BLaER1 treated with 17β-estradiol and CSF1 and Interleukin-3, amounts not matched to agents 10 nM and 100 nM (cell line): ENCODE measurements around the gene CDCA3.

ENCODE experiments used
- H3K27ac ChIP-seq, 11 experiments: shearing (Covaris generic); formaldehyde crosslinking; 2 replicates each; pipeline ENCODE4 v1.8.1; 2022
- H3K27me3 ChIP-seq, 11 experiments: shearing (Covaris generic); formaldehyde crosslinking; 2 replicates each; pipeline ENCODE4 v1.8.1; 2022
- H3K36me3 ChIP-seq, 11 experiments: shearing (Covaris generic); formaldehyde crosslinking; 2 replicates each; pipeline ENCODE4 v1.8.1; 2022
- H3K4me1 ChIP-seq, 10 experiments: shearing (Covaris generic); formaldehyde crosslinking; 2 replicates each; pipeline ENCODE4 v1.8.1; 2022
- H3K4me2 ChIP-seq, 11 experiments: shearing (Covaris generic); formaldehyde crosslinking; 2 replicates each; pipeline ENCODE4 v1.8.1; 2022
- H3K4me3 ChIP-seq, 10 experiments: shearing (Covaris generic); formaldehyde crosslinking; 2 replicates each; pipeline ENCODE4 v1.8.1; 2022
- H3K9ac ChIP-seq, 11 experiments: shearing (Covaris generic); formaldehyde crosslinking; 2 replicates each; pipeline ENCODE4 v1.8.1; 2022
- H3K9me3 ChIP-seq, 11 experiments: shearing (Covaris generic); formaldehyde crosslinking; replicated peaks in 1 of 11; 2 replicates each; pipeline ENCODE4 v1.8.1; 2022
- H4K20me1 ChIP-seq, 11 experiments: shearing (Covaris generic); formaldehyde crosslinking; 2 replicates each; pipeline ENCODE4 v1.8.1; 2022
- Cebpa-rat ChIP-seq, 11 experiments: shearing (Covaris generic); IDR thresholded peaks; 2 replicates each; pipeline ENCODE4 v1.8.1; 2022

Gene CDCA3

GRCh38 chr12:6849976-6850560, 1.0 kb downstream of the CDCA3 start:
- H3K36me3 ChIP-seq = peaks cover under 1 to 66% (median 54%) of the 10 kb centered on the region in 11 experiments; a peak in 20 of 22 replicates
- H3K9ac ChIP-seq = peak overlapping the region in 10 of 11 experiments; percentile 76 to 92 (median 85); a peak in 20 of 22 replicates
- H3K4me2 ChIP-seq = peak overlapping the region; percentile 87 to 100 (median 99)
- H3K27me3 ChIP-seq = no peaks in the 10 kb centered on the region
- peak overlapping the region in 9 of 11 experiments; percentile 78 to 91 (median 89); a peak in 10 of 22 replicates for H3K27ac ChIP-seq
- H3K9me3 ChIP-seq = no peaks in the 10 kb centered on the region
- H4K20me1 ChIP-seq = peaks cover 0 to 30% (median 19%) of the 10 kb centered on the region in 11 experiments; a peak in 14 of 22 replicates
- TF ChIP-seq Cebpa-rat (IDR thresholded peaks at IDR 0.05) = no peak
- peak overlapping the region in 9 of 10 experiments; percentile 65 to 80 (median 71); a peak in 17 of 20 replicates for H3K4me3 ChIP-seq
- H3K4me1 ChIP-seq = peaks cover 35 to 54% (median 43%) of the 10 kb centered on the region in 10 experiments

DNA sequence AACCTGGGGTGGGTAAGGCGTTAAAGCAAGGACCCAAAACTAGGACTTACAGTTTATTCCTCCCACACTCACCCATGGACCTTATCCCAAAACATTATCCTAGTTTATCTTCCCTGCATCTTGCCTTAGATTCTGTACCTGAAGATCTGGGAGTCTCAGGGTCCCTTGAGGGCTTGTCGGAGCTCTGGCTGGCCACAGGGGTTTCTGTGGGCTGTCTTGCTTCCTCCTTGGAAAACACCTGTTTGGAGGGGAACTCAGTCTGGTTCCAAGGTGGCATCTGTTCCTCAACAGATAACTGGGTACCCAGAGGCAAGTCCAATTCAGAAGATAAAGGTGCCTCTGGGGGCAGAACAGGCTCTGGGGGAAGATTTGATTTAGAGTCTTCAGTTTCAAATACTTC, 1.7 kb downstream of the CDCA3 start:
- peak overlapping the region in 7 of 10 experiments; percentile 3 to 77 (median 69); a peak in 10 of 20 replicates for H3K4me3 ChIP-seq
- peak overlapping the region; percentile 87 to 100 (median 99); a peak in 18 of 22 replicates for H3K4me2 ChIP-seq
- H3K36me3 ChIP-seq = peaks cover 0 to 61% (median 49%) of the 10 kb centered on the region in 11 experiments; a peak in 18 of 22 replicates
- no peak overlapping the region for H3K27ac ChIP-seq
- H3K4me1 ChIP-seq = peaks cover 35 to 52% (median 41%) of the 10 kb centered on the region in 10 experiments
- H4K20me1 ChIP-seq = peaks cover 0 to 24% (median 12%) of the 10 kb centered on the region in 11 experiments; a peak in 13 of 22 replicates
- H3K9ac ChIP-seq = peak overlapping the region in 9 of 11 experiments; percentile 80 to 92 (median 85); a peak in 15 of 22 replicates
- H3K9me3 ChIP-seq = no peaks in the 10 kb centered on the region
- TF ChIP-seq Cebpa-rat (IDR thresholded peaks at IDR 0.05) = no peak
- no peaks in the 10 kb centered on the region for H3K27me3 ChIP-seq

- no peak for TF ChIP-seq Cebpa-rat (IDR thresholded peaks at IDR 0.05)
- H3K36me3 ChIP-seq = peaks cover 0 to 53% (median 44%) of the 10 kb centered on the region in 11 experiments; a peak in 18 of 22 replicates
Observed at GRCh38 chr12:6847676-6848075, 3.4 kb downstream of the CDCA3 start.

GRCh38 chr12:6846316-6846869, 4.7 kb downstream of the CDCA3 start:
- Histone ChIP-seq H4K20me1 (peaks cover 0 to 17% (median 0%) of the 10 kb centered on the region in 11 experiments; a peak in 6 of 22 replicates), H3K4me2 (peak overlapping the region in 5 of 11 experiments; percentile 12 to 53 (median 39); a peak in 8 of 22 replicates), H3K9me3 (no peaks in the 10 kb centered on the region), H3K36me3 (peaks cover 0 to 53% (median 44%) of the 10 kb centered on the region in 11 experiments; a peak in 18 of 22 replicates), H3K27me3 (no peaks in the 10 kb centered on the region), H3K4me1 (peaks cover 21 to 37% (median 27%) of the 10 kb centered on the region in 10 experiments), H3K9ac (peak overlapping the region in 6 of 11 experiments; percentile 4 to 46 (median 30); a peak in 5 of 22 replicates), H3K27ac (no peak overlapping the region), H3K4me3 (no peak overlapping the region)
- no peak for TF ChIP-seq Cebpa-rat (IDR thresholded peaks at IDR 0.05)

More at GRCh38 chr12:6847676-6848075, 3.4 kb downstream of the CDCA3 start:
- H3K4me3 ChIP-seq = no peak overlapping the region
- peaks cover 21 to 37% (median 27%) of the 10 kb centered on the region in 10 experiments for H3K4me1 ChIP-seq
- H3K9me3 ChIP-seq = no peaks in the 10 kb centered on the region
- no peaks in the 10 kb centered on the region for H3K27me3 ChIP-seq
- no peak overlapping the region for H3K4me2 ChIP-seq
- H4K20me1 ChIP-seq = peaks cover 0 to 17% (median 0%) of the 10 kb centered on the region in 11 experiments; a peak in 6 of 22 replicates
- no peak overlapping the region; a peak in 1 of 22 replicates for H3K9ac ChIP-seq
- H3K27ac ChIP-seq = no peak overlapping the region

GRCh38 chr12:6845395-6845794, 5.7 kb downstream of the CDCA3 start:
- Histone ChIP-seq H3K4me3 (no peak overlapping the region), H3K9ac (no peak overlapping the region), H3K27ac (no peak overlapping the region), H4K20me1 (peaks cover 0 to 17% (median 0%) of the 10 kb centered on the region in 11 experiments; a peak in 6 of 22 replicates), H3K4me1 (peaks cover 15 to 31% (median 21%) of the 10 kb centered on the region in 10 experiments), H3K9me3 (no peaks in the 10 kb centered on the region), H3K4me2 (no peak overlapping the region), H3K36me3 (peaks cover 0 to 53% (median 44%) of the 10 kb centered on the region in 11 experiments; a peak in 18 of 22 replicates), H3K27me3 (no peaks in the 10 kb centered on the region)
- TF ChIP-seq Cebpa-rat (IDR thresholded peaks at IDR 0.05) = no peak

DNA sequence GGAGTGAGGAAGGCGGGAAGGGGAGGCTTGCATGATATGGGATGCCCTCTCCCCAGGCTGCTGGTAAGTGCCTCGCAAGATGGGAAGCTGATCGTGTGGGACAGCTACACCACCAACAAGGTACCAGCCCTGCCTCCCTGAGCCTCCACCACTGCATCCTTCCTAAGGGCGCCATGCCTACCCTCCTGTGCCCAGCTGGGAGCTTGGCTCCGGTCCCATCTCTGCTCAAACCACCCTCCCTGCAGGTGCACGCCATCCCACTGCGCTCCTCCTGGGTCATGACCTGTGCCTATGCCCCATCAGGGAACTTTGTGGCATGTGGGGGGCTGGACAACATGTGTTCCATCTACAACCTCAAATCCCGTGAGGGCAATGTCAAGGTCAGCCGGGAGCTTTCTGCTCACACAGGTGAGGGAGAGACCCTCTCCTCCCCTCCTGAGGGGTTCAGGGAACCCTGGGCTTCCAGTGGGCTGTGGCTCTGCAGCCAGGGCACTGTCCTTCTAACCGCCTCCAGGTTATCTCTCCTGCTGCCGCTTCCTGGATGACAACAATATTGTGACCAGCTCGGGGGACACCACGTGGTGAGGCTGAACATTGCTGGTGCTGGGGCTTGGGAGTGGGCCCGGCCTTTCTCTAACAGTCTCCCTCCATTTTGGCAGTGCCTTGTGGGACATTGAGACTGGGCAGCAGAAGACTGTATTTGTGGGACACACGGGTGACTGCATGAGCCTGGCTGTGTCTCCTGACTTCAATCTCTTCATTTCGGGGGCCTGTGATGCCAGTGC, 7.8 kb downstream of the CDCA3 start:
- Histone ChIP-seq H3K9me3 (no peaks in the 10 kb centered on the region), H3K4me1 (peaks cover 8 to 24% (median 13%) of the 10 kb centered on the region in 10 experiments; a peak in 16 of 20 replicates), H3K4me3 (no peak overlapping the region), H3K27me3 (peaks cover 0 to 13% (median 0%) of the 10 kb centered on the region in 11 experiments; a peak in 1 of 22 replicates), H3K27ac (no peak overlapping the region), H3K4me2 (no peak overlapping the region), H3K9ac (no peak overlapping the region), H4K20me1 (peaks cover 0 to 17% (median 0%) of the 10 kb centered on the region in 11 experiments; a peak in 6 of 22 replicates), H3K36me3 (peaks cover 0 to 33% (median 25%) of the 10 kb centered on the region in 11 experiments; a peak in 15 of 22 replicates)
- no peak for TF ChIP-seq Cebpa-rat (IDR thresholded peaks at IDR 0.05)

GRCh38 chr12:6842075-6842474, 9.0 kb downstream of the CDCA3 start:
- H3K9me3 ChIP-seq = no peaks in the 10 kb centered on the region
- H3K4me2 ChIP-seq = no peak overlapping the region
- peaks cover 0 to 22% (median 0%) of the 10 kb centered on the region in 11 experiments; a peak in 3 of 22 replicates for H3K27me3 ChIP-seq
- H3K4me3 ChIP-seq = no peak overlapping the region
- peaks cover 8 to 22% (median 12%) of the 10 kb centered on the region in 10 experiments; a peak in 16 of 20 replicates for H3K4me1 ChIP-seq
- no peak overlapping the region for H3K27ac ChIP-seq
- peaks cover 0 to 20% (median 13%) of the 10 kb centered on the region in 11 experiments; a peak in 13 of 22 replicates for H3K36me3 ChIP-seq
- H3K9ac ChIP-seq = no peak overlapping the region
- H4K20me1 ChIP-seq = peaks cover 0 to 8% (median 0%) of the 10 kb centered on the region in 11 experiments; a peak in 6 of 22 replicates
- TF ChIP-seq Cebpa-rat (IDR thresholded peaks at IDR 0.05) = no peak
